GM18526 (cell line): Measurements from ENCODE around the gene MFAP1.

Experiments used
- POLR2A ChIP-seq: IDR thresholded peaks from 3 replicates; pipeline ENCODE4 v1.6.1; 2011; ENCODE audit not compliant: insufficient read length; ENCODE audit errors: extremely low read depth

Gene MFAP1

GRCh38 chr15:43808960-43809678, 15.4 kb downstream of the MFAP1 start:
- TF ChIP-seq POLR2A = no peak

GRCh38 chr15:43808435-43808950, 16.0 kb downstream of the MFAP1 start:
- TF ChIP-seq POLR2A = no peak

- peak; percentile 68 for TF ChIP-seq POLR2A
Observed at GRCh38 chr15:43800286-43801141, 24.0 kb downstream of the MFAP1 start, which contains the start of gene HYPK. Gene HYPK (plus strand): TSS chr15:43800599. CDS start chr15:43800623, 24 bp downstream.

- TF ChIP-seq POLR2A = no peak
Observed at GRCh38 chr15:43799945-43800285, 24.6 kb downstream of the MFAP1 start, which contains the start of gene SERINC4. Gene SERINC4 (minus strand): TSS chr15:43800220. CDS start chr15:43799986, 234 bp downstream.

- TF ChIP-seq POLR2A = peak; percentile 24
Observed at GRCh38 chr15:43799209-43799944, 25.1 kb downstream of the MFAP1 start.

GRCh38 chr15:43796566-43796965, 27.9 kb downstream of the MFAP1 start:
- no peak for TF ChIP-seq POLR2A

GRCh38 chr15:43795997-43796396, 28.5 kb downstream of the MFAP1 start:
- TF ChIP-seq POLR2A = no peak

GRCh38 chr15:43795197-43795596, 29.3 kb downstream of the MFAP1 start:
- TF ChIP-seq POLR2A = no peak

GRCh38 chr15:43794269-43795037, 30.0 kb downstream of the MFAP1 start:
- no peak for TF ChIP-seq POLR2A

GRCh38 chr15:43793647-43794046, 30.8 kb downstream of the MFAP1 start:
- no peak for TF ChIP-seq POLR2A

GRCh38 chr15:43792761-43793476, 31.6 kb downstream of the MFAP1 start:
- no peak for TF ChIP-seq POLR2A

GRCh38 chr15:43791993-43792760, 32.3 kb downstream of the MFAP1 start, which contains the start of gene SERF2:
Gene SERF2 (plus strand): TSS chr15:43792320. CDS start chr15:43792377, 57 bp downstream.
- peak; percentile 96 for TF ChIP-seq POLR2A

GRCh38 chr15:43789409-43789808, 35.1 kb downstream of the MFAP1 start:
- no peak for TF ChIP-seq POLR2A

- TF ChIP-seq POLR2A = no peak
Observed at GRCh38 chr15:43779016-43779415, 45.5 kb downstream of the MFAP1 start.
